Measurements from ENCODE around the gene KAZN.

The KAZN gene

GRCh38 chr1:14806772-14807171 is 208.3 kb downstream of the KAZN start:
- Histone ChIP-seq H3K9me2 (replicated peaks; ENCODE audit: low read depth, low read length) (no peaks in the 10 kb centered on the region), H3K79me2 (ENCODE audit: insufficient read depth, low read length) (no peaks in the 10 kb centered on the region), H3K4me1 (ENCODE audit: insufficient read depth, low read length, poor library complexity, severe bottlenecking) (no peaks in the 10 kb centered on the region), H3K4me2 (ENCODE audit: low read depth, low read length, poor library complexity, severe bottlenecking) (no peak overlapping the region), H4K20me1 (ENCODE audit: insufficient read depth, low read length, poor library complexity, severe bottlenecking) (no peaks in the 10 kb centered on the region), H3K9ac (ENCODE audit: low read depth, low read length, poor library complexity, severe bottlenecking) (no peak overlapping the region), H3F3A (ENCODE audit: low read depth) (no peaks in the 10 kb centered on the region), H3K9me3 (ENCODE audit: insufficient read depth, low read depth, low read length) (peaks cover 6% of the 10 kb centered on the region; the same call in 1 of the 2 replicates), H3K36me3 (ENCODE audit: insufficient read depth, low read length) (no peaks in the 10 kb centered on the region), H2AFZ (ENCODE audit: low read length) (no peak overlapping the region), H3K4me3 (ENCODE audit: low read length, poor library complexity, severe bottlenecking) (no peak overlapping the region), H3K27me3 (ENCODE audit: insufficient read depth, low read length, poor library complexity, severe bottlenecking) (no peaks in the 10 kb centered on the region)
- TF ChIP-seq EZH2phosphoT487 (IDR thresholded peaks at IDR 0.05; ENCODE audit: borderline replicate concordance) = no peak
- TF ChIP-seq CTCF (conservative IDR thresholded peaks at IDR 0.05; ENCODE audit: low read length) = no peak

GRCh38 chr1:14808768-14809167 is 210.3 kb downstream of the KAZN start:
- H3K27me3 ChIP-seq (ENCODE audit: insufficient read depth, low read length, poor library complexity, severe bottlenecking) = no peaks in the 10 kb centered on the region
- H3K4me2 ChIP-seq (ENCODE audit: low read depth, low read length, poor library complexity, severe bottlenecking) = no peak overlapping the region
- no peaks in the 10 kb centered on the region for H3K4me1 ChIP-seq (ENCODE audit: insufficient read depth, low read length, poor library complexity, severe bottlenecking)
- no peaks in the 10 kb centered on the region for H3K79me2 ChIP-seq (ENCODE audit: insufficient read depth, low read length)
- H3K9me2 ChIP-seq (replicated peaks; ENCODE audit: low read depth, low read length) = no peaks in the 10 kb centered on the region
- no peaks in the 10 kb centered on the region for H4K20me1 ChIP-seq (ENCODE audit: insufficient read depth, low read length, poor library complexity, severe bottlenecking)
- TF ChIP-seq EZH2phosphoT487 (IDR thresholded peaks at IDR 0.05; ENCODE audit: borderline replicate concordance) = no peak
- no peak for TF ChIP-seq CTCF (conservative IDR thresholded peaks at IDR 0.05; ENCODE audit: low read length)
- no peaks in the 10 kb centered on the region for H3F3A ChIP-seq (ENCODE audit: low read depth)
- H2AFZ ChIP-seq (ENCODE audit: low read length) = no peak overlapping the region
- no peak overlapping the region for H3K4me3 ChIP-seq (ENCODE audit: low read length, poor library complexity, severe bottlenecking)
- H3K36me3 ChIP-seq (ENCODE audit: insufficient read depth, low read length) = no peaks in the 10 kb centered on the region
- H3K9ac ChIP-seq (ENCODE audit: low read depth, low read length, poor library complexity, severe bottlenecking) = no peak overlapping the region
- H3K9me3 ChIP-seq (ENCODE audit: insufficient read depth, low read depth, low read length) = peaks cover 6% of the 10 kb centered on the region; the same call in 1 of the 2 replicates

- no peak for TF ChIP-seq CTCF (conservative IDR thresholded peaks at IDR 0.05; ENCODE audit: low read length)
- TF ChIP-seq EZH2phosphoT487 (IDR thresholded peaks at IDR 0.05; ENCODE audit: borderline replicate concordance) = no peak
- Histone ChIP-seq H3K27me3 (ENCODE audit: insufficient read depth, low read length, poor library complexity, severe bottlenecking) (no peaks in the 10 kb centered on the region), H3K9ac (ENCODE audit: low read depth, low read length, poor library complexity, severe bottlenecking) (no peak overlapping the region), H3K9me2 (replicated peaks; ENCODE audit: low read depth, low read length) (no peaks in the 10 kb centered on the region), H3K4me3 (ENCODE audit: low read length, poor library complexity, severe bottlenecking) (no peak overlapping the region), H3K79me2 (ENCODE audit: insufficient read depth, low read length) (no peaks in the 10 kb centered on the region), H4K20me1 (ENCODE audit: insufficient read depth, low read length, poor library complexity, severe bottlenecking) (no peaks in the 10 kb centered on the region), H3K4me2 (ENCODE audit: low read depth, low read length, poor library complexity, severe bottlenecking) (no peak overlapping the region), H2AFZ (ENCODE audit: low read length) (no peak overlapping the region), H3K9me3 (ENCODE audit: insufficient read depth, low read depth, low read length) (peaks cover 6% of the 10 kb centered on the region; the same call in 1 of the 2 replicates), H3K36me3 (ENCODE audit: insufficient read depth, low read length) (no peaks in the 10 kb centered on the region), H3F3A (ENCODE audit: low read depth) (no peaks in the 10 kb centered on the region), H3K4me1 (ENCODE audit: insufficient read depth, low read length, poor library complexity, severe bottlenecking) (no peaks in the 10 kb centered on the region)
These were observed 210.9 kb downstream of the KAZN start for GRCh38 chr1:14809191-14809981.
